Spinal cord (tissue), 10 donors: ENCODE measurements around the gene EXOC1. TPM values are rescaled to one million over a fixed set of nuclear protein-coding genes. Genes with fewer than 3 reads are reported as not detected.

Source experiments
- DNase-seq, 6 donors: peaks; one replicate each; pipeline versions ENCODE4 v3.0.0 to v3.0.0-alpha.2; 2013 to 2015; ENCODE audit warnings: low spot score in 6 of 6, low read depth in 4 of 6
- H3K27ac ChIP-seq: one replicate; pipeline ENCODE4 v1.5.1; 2013; ENCODE audit warnings: low read depth, low read length, control low read depth
- H3K27me3 ChIP-seq: one replicate; pipeline ENCODE4 v1.6.1; 2013; ENCODE audit warnings: low read length; ENCODE audit not compliant: control insufficient read depth, insufficient read depth
- H3K36me3 ChIP-seq: one replicate; pipeline ENCODE4 v1.6.1; 2013; ENCODE audit warnings: low read length; ENCODE audit not compliant: control insufficient read depth, insufficient read depth
- H3K4me1 ChIP-seq: one replicate; pipeline ENCODE4 v1.6.1; 2013; ENCODE audit warnings: low read length; ENCODE audit not compliant: control insufficient read depth, insufficient read depth
- H3K4me3 ChIP-seq: one replicate; pipeline ENCODE4 v1.5.1; 2013; ENCODE audit warnings: low read depth, low read length, control low read depth
- H3K9me3 ChIP-seq: one replicate; pipeline ENCODE4 v1.6.1; 2013; ENCODE audit warnings: low read length; ENCODE audit not compliant: control insufficient read depth, insufficient read depth
- WGBS: methylation state at CpG from one replicate; pipeline ENCODE4 v1.1.5; 2013; ENCODE audit warnings: missing lambda C conversion rate; ENCODE audit not compliant: insufficient coverage; 5-methylcytosine and 5-hydroxymethylcytosine counted together
- long read RNA-seq, 4 donors: transcript quantifications; one replicate each; lab custom pipeline, GENCODE V29; 2026
- polyA plus RNA-seq, 2 donors: library from polyadenylated mRNA; unstranded; fragments of 120-200 nt; gene quantifications; one replicate each; pipeline ENCODE4 v1.2.1, GENCODE V29; 2013; ENCODE audit not compliant: insufficient read length in 2 of 2
- total RNA-seq, 2 donors: library from RNA; depleted of rRNA in 1 of 2; stranded (reverse); fragments of 120-200 nt in 1 of 2; fragments of >200 nt in 1 of 2; gene quantifications; one replicate each; pipeline versions ENCODE4 v1.2.3 to v1.2.4, GENCODE V29; 2013 to 2014
- donor health status: healthy.

The EXOC1 gene
- total RNA-seq (10 to 100 TPM; 56.1 to 74.4 TPM), polyA plus RNA-seq (10 to 100 TPM; 50.9 to 54.3 TPM)
- long read RNA-seq, donor 1, partial matches to known transcripts = 8 of 12 reads
- long read RNA-seq, donor 1, other reads (novel, unspliced or antisense) = 0 of 12 reads
- long read RNA-seq, donor 2, partial matches to known transcripts = 0 of 1 reads
- long read RNA-seq, donor 2, other reads (novel, unspliced or antisense) = 0 of 1 reads
- long read RNA-seq, donor 3, partial matches to known transcripts = 0 of 1 reads
- long read RNA-seq, donor 3, other reads (novel, unspliced or antisense) = 0 of 1 reads
- long read RNA-seq, donor 4, partial matches to known transcripts = 6 of 7 reads
- long read RNA-seq, donor 4, other reads (novel, unspliced or antisense) = 0 of 7 reads

GRCh38 chr4:55853484-55854046, at the start of gene EXOC1:
EXOC1 (plus strand) TSS chr4:55853648; CDS start chr4:55858324, 4,676 bp downstream.
- Histone ChIP-seq H3K27me3 (peaks cover 8% of the 10 kb centered on the region), H3K27ac (peak within 1 kb of the TSS; percentile 81), H3K9me3 (no peaks in the 10 kb centered on the region), H3K36me3 (no peaks in the 10 kb centered on the region), H3K4me3 (peak within 1 kb of the TSS; percentile 97), H3K4me1 (no peaks in the 10 kb centered on the region)
- under 1% methylated on average over 49 of the region's 50 CpGs for WGBS
- DNase-seq = peak; percentile 83 to 99 (median 93)

DNA sequence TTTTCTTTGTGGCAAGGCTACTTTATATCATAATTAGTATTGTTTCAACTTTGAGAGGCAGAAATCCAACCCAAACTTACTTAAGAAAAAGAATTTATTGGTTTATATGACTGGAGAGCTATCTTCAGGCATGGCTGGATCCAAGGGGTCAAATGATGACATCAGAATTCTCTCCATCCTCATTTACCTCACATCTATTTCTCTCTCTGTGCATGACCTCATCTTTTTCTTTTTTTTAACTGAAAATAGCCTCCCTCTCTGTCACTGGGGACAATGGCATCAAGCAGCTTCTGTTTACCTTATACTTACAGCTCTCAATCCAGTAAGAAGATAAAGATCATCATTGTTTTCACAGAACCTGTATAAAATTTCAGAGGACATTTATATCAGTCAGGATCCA, 45.9 kb upstream of the EXOC1 start:
- H3K27ac ChIP-seq = no peak overlapping the region
- H3K9me3 ChIP-seq = no peaks in the 10 kb centered on the region
- no peak overlapping the region for H3K4me3 ChIP-seq
- no peaks in the 10 kb centered on the region for H3K36me3 ChIP-seq
- no peaks in the 10 kb centered on the region for H3K27me3 ChIP-seq
- DNase-seq = no peak
- H3K4me1 ChIP-seq = no peaks in the 10 kb centered on the region

DNA sequence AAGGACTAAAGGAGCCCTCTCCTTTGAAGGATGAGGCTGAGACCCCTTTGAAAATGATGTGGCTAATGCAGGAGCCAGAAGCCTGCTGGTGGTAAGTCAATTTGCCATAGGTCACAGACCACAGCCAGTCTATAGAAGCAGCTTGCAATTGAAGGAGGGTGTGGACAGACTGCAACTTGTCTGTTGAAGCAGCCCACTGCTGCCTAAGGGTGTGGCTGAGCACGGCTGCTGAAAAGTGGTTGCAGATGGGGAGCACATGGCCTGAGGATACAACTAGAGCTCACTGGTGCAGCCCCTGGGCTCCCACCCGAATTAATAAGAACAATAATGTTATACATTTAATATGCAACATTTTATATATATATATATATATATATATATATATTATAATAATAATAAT, 45.3 kb upstream of the EXOC1 start:
- H3K9me3 ChIP-seq = no peaks in the 10 kb centered on the region
- DNase-seq = no peak
- no peak overlapping the region for H3K27ac ChIP-seq
- H3K4me3 ChIP-seq = no peak overlapping the region
- H3K36me3 ChIP-seq = no peaks in the 10 kb centered on the region
- H3K27me3 ChIP-seq = no peaks in the 10 kb centered on the region
- no peaks in the 10 kb centered on the region for H3K4me1 ChIP-seq
- WGBS = 0% methylated on average over 1 of the region's 2 CpGs

- Histone ChIP-seq H3K9me3 (no peaks in the 10 kb centered on the region), H3K4me3 (no peak overlapping the region), H3K27ac (no peak overlapping the region), H3K27me3 (no peaks in the 10 kb centered on the region), H3K4me1 (no peaks in the 10 kb centered on the region), H3K36me3 (no peaks in the 10 kb centered on the region)
- 63% methylated on average over 4 of the region's 5 CpGs for WGBS
- no peak for DNase-seq
These were observed 44.8 kb upstream of the EXOC1 start for GRCh38 chr4:55808632-55809031.

GRCh38 chr4:55817691-55818090, 35.8 kb upstream of the EXOC1 start:
- WGBS = no CpG with 5 or more reads among the region's 3 CpGs
- no peak overlapping the region for H3K4me3 ChIP-seq
- H3K4me1 ChIP-seq = peaks cover 3% of the 10 kb centered on the region
- no peak overlapping the region for H3K27ac ChIP-seq
- no peaks in the 10 kb centered on the region for H3K9me3 ChIP-seq
- no peaks in the 10 kb centered on the region for H3K36me3 ChIP-seq
- no peaks in the 10 kb centered on the region for H3K27me3 ChIP-seq
- DNase-seq = no peak

GRCh38 chr4:55819634-55820033, 33.8 kb upstream of the EXOC1 start, which contains the start of gene EXOC1L:
EXOC1L (plus strand) TSS chr4:55819790; CDS start chr4:55820027, 237 bp downstream.
- Histone ChIP-seq H3K27ac (no peak within 1 kb of the TSS), H3K4me1 (peaks cover 3% of the 10 kb centered on the region), H3K27me3 (no peaks in the 10 kb centered on the region), H3K36me3 (no peaks in the 10 kb centered on the region), H3K4me3 (peak within 1 kb of the TSS; percentile 32), H3K9me3 (no peaks in the 10 kb centered on the region)
- WGBS = 2% methylated on average over 13 of the region's 13 CpGs
- peak in 4 of 6 donors; percentile 6 to 53 (median 21) for DNase-seq

DNA sequence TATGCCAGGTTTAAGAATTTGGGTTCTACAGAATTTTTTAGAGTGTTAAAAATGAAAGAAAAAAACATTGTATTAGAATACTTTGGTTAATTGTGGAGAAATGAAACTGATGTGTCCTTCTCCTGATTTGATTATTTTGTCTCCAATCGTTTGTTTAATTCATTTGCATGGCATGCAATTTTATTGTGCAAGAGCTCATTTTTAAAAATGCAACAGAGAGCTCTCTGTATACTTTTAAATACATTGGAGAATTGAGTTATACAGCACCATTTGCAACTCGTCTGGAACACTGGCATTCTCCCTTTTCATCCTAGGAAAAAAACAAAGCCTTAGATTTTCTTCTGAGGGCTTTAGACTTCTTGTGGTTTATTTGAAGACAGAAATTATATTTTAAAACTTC, 33.2 kb upstream of the EXOC1 start:
- H3K4me1 ChIP-seq = peaks cover 3% of the 10 kb centered on the region
- DNase-seq = no peak
- H3K27ac ChIP-seq = no peak overlapping the region
- no peaks in the 10 kb centered on the region for H3K36me3 ChIP-seq
- no peak overlapping the region for H3K4me3 ChIP-seq
- no peaks in the 10 kb centered on the region for H3K27me3 ChIP-seq
- no CpG with 5 or more reads among the region's 2 CpGs for WGBS
- no peaks in the 10 kb centered on the region for H3K9me3 ChIP-seq

- Histone ChIP-seq H3K4me3 (no peak overlapping the region), H3K9me3 (no peaks in the 10 kb centered on the region), H3K27ac (no peak overlapping the region), H3K27me3 (no peaks in the 10 kb centered on the region), H3K4me1 (peaks cover 3% of the 10 kb centered on the region), H3K36me3 (no peaks in the 10 kb centered on the region)
- no peak for DNase-seq
- WGBS = no CpG with 5 or more reads among the region's 3 CpGs
These were observed 31.1 kb upstream of the EXOC1 start for GRCh38 chr4:55822329-55822728.

GRCh38 chr4:55824865-55825264, 28.6 kb upstream of the EXOC1 start:
- Histone ChIP-seq H3K9me3 (no peaks in the 10 kb centered on the region), H3K36me3 (no peaks in the 10 kb centered on the region), H3K4me1 (no peaks in the 10 kb centered on the region), H3K27ac (no peak overlapping the region), H3K27me3 (no peaks in the 10 kb centered on the region), H3K4me3 (no peak overlapping the region)
- no CpG with 5 or more reads among the region's 2 CpGs for WGBS
- DNase-seq = no peak

DNA sequence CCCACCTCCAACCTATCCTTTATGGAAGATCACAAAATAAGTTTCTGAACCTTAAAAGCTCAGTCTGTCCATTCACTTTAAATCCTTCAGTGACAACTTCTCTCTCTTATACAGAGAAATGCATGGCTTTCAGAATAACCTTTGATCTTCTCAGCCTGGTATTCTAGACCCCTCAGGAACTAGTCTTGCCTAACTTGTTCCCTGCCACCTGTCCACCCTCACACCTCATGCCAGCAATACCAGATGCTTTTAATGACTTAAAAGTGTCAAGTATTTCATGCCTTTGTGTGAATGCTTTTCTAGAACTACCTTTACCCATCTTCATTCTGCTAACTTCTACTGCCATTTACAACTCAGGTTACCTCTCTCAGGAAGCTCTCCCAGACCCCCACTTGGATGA, 26.5 kb upstream of the EXOC1 start:
- no peaks in the 10 kb centered on the region for H3K4me1 ChIP-seq
- H3K9me3 ChIP-seq = no peaks in the 10 kb centered on the region
- no peaks in the 10 kb centered on the region for H3K27me3 ChIP-seq
- no peaks in the 10 kb centered on the region for H3K36me3 ChIP-seq
- no peak overlapping the region for H3K4me3 ChIP-seq
- H3K27ac ChIP-seq = no peak overlapping the region
- no peak for DNase-seq
